Spleen (tissue), 11 donors: Measurements from ENCODE around the gene DGKB. TPM values are rescaled to one million over a fixed set of nuclear protein-coding genes. Genes with fewer than 3 reads are reported as not detected.

Source experiments
- DNase-seq: peaks from one replicate; pipeline ENCODE4 v3.0.0-alpha.2; 2020
- H3K27ac ChIP-seq, 8 donors: fragments of 200-600 bp; sonication (generic) in 7 of 8; 1 replicate in 4 of 8; 2 replicates in 4 of 8; pipeline versions ENCODE4 v1.5.0 to v1.8.0; 2016 to 2021; ENCODE audit warnings: inconsistent platforms in 4 of 8, mild to moderate bottlenecking in 4 of 8, moderate library complexity in 1 of 8
- H3K27me3 ChIP-seq, 7 donors: fragments of 200-600 bp; sonication (generic) in 6 of 7; replicated peaks in 1 of 7; 1 replicate in 4 of 7; 2 replicates in 3 of 7; pipeline versions ENCODE4 v1.5.0 to v1.8.0; 2016 to 2021; ENCODE audit warnings: inconsistent platforms in 3 of 7, mild to moderate bottlenecking in 1 of 7
- H3K36me3 ChIP-seq, 6 donors: fragments of 200-600 bp; sonication (generic) in 5 of 6; 1 replicate in 4 of 6; 2 replicates in 2 of 6; pipeline versions ENCODE4 v1.5.0 to v1.8.0; 2016 to 2021; ENCODE audit warnings: inconsistent platforms in 2 of 6
- H3K4me1 ChIP-seq, 6 donors: fragments of 200-600 bp; sonication (generic) in 5 of 6; 1 replicate in 3 of 6; 2 replicates in 3 of 6; pipeline versions ENCODE4 v1.5.0 to v1.8.0; 2016 to 2021; ENCODE audit warnings: inconsistent platforms in 3 of 6
- H3K4me3 ChIP-seq, 8 donors: fragments of 200-600 bp; sonication (generic) in 7 of 8; 1 replicate in 4 of 8; 2 replicates in 4 of 8; pipeline versions ENCODE4 v1.5.0 to v1.8.0; 2016 to 2021; ENCODE audit warnings: inconsistent platforms in 4 of 8, mild to moderate bottlenecking in 4 of 8, moderate library complexity in 2 of 8
- H3K9me3 ChIP-seq, 8 donors: fragments of 200-600 bp; sonication (generic) in 7 of 8; 1 replicate in 4 of 8; 2 replicates in 4 of 8; pipeline versions ENCODE4 v1.5.0 to v1.8.0; 2016 to 2021; ENCODE audit warnings: inconsistent platforms in 4 of 8
- POLR2A ChIP-seq, 3 donors: fragments of 450-650 bp; IDR thresholded peaks; one replicate each; pipeline ENCODE4 v1.5.1; 2017; ENCODE audit warnings: antibody characterized with exemption in 3 of 3, mild to moderate bottlenecking in 1 of 3
- POLR2AphosphoS5 ChIP-seq, 3 donors: sonication (generic); formaldehyde crosslinking; IDR thresholded peaks; one replicate each; pipeline ENCODE4 v1.5.1; 2017; ENCODE audit warnings: antibody characterized with exemption in 3 of 3
- WGBS, 5 donors: extraction: QIAGEN DNeasy Blood & Tissue Kit in 3 of 5; methylation state at CpG; one replicate each; pipeline versions ENCODE4 v1.1.5 to v1.1.7; 2013 to 2018; 5-methylcytosine and 5-hydroxymethylcytosine counted together
- intact Hi-C: fragments of 100-400 bp; cut with DNase I; formaldehyde crosslinking; loops from one replicate; pipeline ENCODE4 v1.15.0; 2023; ENCODE audit warnings: low total_unique reads
- polyA plus RNA-seq, 3 donors: library from polyadenylated mRNA; stranded (reverse); fragments of 200-250 nt; gene quantifications; one replicate each; pipeline ENCODE4 v1.2.1, GENCODE V29; 2013
- total RNA-seq, 7 donors: library from RNA; depleted of rRNA in 3 of 7; stranded (reverse); fragments of >200 nt in 3 of 7; fragmentation: NEBNext Ultra II Directional in 4 of 7; extraction: Animal tissue kit (Norgen Biotek cat#: 25700) in 4 of 7; gene quantifications; one replicate each; pipeline versions ENCODE4 v1.1.0 to v1.2.1, GENCODE V29; 2016 to 2021
- TF ChIP-seq, protein P1 (sequence below), 11 experiments: fragments of 200-600 bp in 7 of 11; fragments of 450-650 bp in 4 of 11; sonication (generic) in 4 of 11; IDR thresholded peaks in 8 of 11; conservative IDR thresholded peaks in 3 of 11; 1 replicate in 7 of 11; 2 replicates in 4 of 11; pipeline versions ENCODE4 v1.4.0 to v1.8.0; 2016 to 2021; ENCODE audit warnings: antibody characterized with exemption in 11 of 11, inconsistent platforms in 4 of 11, mild to moderate bottlenecking in 1 of 11
- donor health status: healthy with polysubstance abuse.
- donor health status: DM: no; HTN: no; CAD: no; lungs with moderate emphysema.
- donor health status: DM: no; HTN: no; CAD: no.
- donor health status: Bipolar disorder and iron deficiency.
- donor health status: healthy.
- donor health status: DM: no; HTN: no; CAD: no.
- donor health status: DM: yes; HTN: yes; CAD: no.

Gene DGKB
- total and polyA plus RNA-seq, 10 donors = 0.02 to 0.26 (median 0.03) TPM; not detected in 6

DNA sequence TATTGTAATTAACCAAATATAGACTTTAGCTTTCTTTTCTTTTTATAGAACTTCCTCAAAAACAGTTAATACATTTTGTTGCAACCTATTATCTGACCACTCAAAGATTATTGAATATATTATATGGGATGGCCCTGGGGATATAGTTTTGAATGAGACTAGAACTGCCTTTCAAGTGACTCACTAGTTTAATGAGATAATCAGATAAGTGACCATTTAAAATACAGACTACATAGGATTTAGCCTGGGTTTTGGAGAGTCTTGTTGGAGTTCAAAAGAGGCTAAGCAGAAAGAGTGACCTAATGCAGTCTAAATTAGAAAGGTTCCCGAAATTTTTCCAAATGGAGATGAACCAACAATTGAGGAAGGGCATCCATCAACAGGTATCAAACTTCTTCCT is 607.9 kb downstream of the DGKB start:
- intact Hi-C loops = no loop called here

DNA sequence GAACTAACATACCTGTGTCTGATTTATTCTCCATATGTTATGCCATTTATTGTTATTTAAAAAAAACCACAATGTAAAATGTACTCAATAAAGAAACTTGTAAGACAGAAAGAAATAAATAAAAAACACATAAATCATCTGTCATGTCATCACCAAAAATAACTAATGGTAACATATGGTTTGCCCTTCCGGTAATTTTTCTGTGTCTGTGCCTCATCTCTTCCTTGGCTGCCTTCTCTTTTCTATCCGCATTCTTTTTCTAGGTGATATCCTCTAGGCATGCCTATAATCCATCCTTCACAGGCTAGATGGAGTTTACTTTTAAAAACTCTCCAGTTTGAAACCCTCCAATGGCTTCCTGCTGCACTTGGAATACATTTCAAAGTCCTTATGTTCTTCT is 609.1 kb downstream of the DGKB start:
- no peak for TF ChIP-seq POLR2AphosphoS5 (IDR thresholded peaks at IDR 0.05)
- TF ChIP-seq, protein P1, sequence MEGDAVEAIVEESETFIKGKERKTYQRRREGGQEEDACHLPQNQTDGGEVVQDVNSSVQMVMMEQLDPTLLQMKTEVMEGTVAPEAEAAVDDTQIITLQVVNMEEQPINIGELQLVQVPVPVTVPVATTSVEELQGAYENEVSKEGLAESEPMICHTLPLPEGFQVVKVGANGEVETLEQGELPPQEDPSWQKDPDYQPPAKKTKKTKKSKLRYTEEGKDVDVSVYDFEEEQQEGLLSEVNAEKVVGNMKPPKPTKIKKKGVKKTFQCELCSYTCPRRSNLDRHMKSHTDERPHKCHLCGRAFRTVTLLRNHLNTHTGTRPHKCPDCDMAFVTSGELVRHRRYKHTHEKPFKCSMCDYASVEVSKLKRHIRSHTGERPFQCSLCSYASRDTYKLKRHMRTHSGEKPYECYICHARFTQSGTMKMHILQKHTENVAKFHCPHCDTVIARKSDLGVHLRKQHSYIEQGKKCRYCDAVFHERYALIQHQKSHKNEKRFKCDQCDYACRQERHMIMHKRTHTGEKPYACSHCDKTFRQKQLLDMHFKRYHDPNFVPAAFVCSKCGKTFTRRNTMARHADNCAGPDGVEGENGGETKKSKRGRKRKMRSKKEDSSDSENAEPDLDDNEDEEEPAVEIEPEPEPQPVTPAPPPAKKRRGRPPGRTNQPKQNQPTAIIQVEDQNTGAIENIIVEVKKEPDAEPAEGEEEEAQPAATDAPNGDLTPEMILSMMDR (IDR thresholded peaks at IDR 0.05 in 8 of 11, conservative IDR thresholded peaks at IDR 0.05 in 3 of 11) = no peak
- TF ChIP-seq POLR2A (IDR thresholded peaks at IDR 0.05) = no peak
- WGBS, 5 donors = 67 to 89% (median 80%) methylated on average over 2 of the region's 2 CpGs
- Histone ChIP-seq H3K36me3 (no peaks in the 10 kb centered on the region), H3K4me1 (no peaks in the 10 kb centered on the region), H3K9me3 (peaks cover 0 to 6% (median 0%) of the 10 kb centered on the region in 8 donors), H3K4me3 (no peak overlapping the region), H3K27ac (no peak overlapping the region), H3K27me3 (no peaks in the 10 kb centered on the region)
- DNase-seq = no peak
- intact Hi-C loops = no loop called here

More for the DNA sequence above, 607.9 kb downstream of the DGKB start:
- H3K27me3 ChIP-seq = no peaks in the 10 kb centered on the region
- WGBS, 5 donors = 61 to 84% (median 64%) methylated on average over 1 of the region's 1 CpG
- no peak overlapping the region for H3K4me3 ChIP-seq
- TF ChIP-seq POLR2AphosphoS5 (IDR thresholded peaks at IDR 0.05) (no peak), POLR2A (IDR thresholded peaks at IDR 0.05) (no peak)
- TF ChIP-seq, protein P1 (IDR thresholded peaks at IDR 0.05 in 8 of 11, conservative IDR thresholded peaks at IDR 0.05 in 3 of 11) = no peak
- no peak overlapping the region for H3K27ac ChIP-seq
- no peaks in the 10 kb centered on the region for H3K36me3 ChIP-seq
- H3K9me3 ChIP-seq = peaks cover 0 to 6% (median 0%) of the 10 kb centered on the region in 8 donors
- no peaks in the 10 kb centered on the region for H3K4me1 ChIP-seq
- no peak for DNase-seq

DNA sequence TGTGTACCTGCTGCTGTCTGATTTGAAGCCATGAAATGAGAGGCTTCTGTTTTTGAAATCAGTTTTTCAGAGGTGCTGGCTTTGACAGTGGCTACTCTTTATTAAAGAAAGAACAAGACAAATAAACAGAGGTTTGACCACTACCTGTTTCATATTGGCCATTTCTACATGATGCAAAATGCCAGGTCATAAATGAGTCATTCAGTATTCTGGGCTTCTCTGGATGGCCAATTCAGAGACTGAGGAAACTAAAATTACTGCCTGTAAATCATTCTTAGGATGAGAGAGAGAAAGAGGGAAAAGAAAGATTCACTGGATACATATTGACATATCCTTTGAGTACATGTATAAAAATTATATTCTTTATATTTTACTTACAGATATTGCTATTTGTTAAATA is 609.8 kb downstream of the DGKB start:
- TF ChIP-seq POLR2AphosphoS5 (IDR thresholded peaks at IDR 0.05) = no peak
- no peak for TF ChIP-seq POLR2A (IDR thresholded peaks at IDR 0.05)
- TF ChIP-seq, protein P1 (IDR thresholded peaks at IDR 0.05 in 8 of 11, conservative IDR thresholded peaks at IDR 0.05 in 3 of 11) = no peak
- H3K27ac ChIP-seq = no peak overlapping the region
- no peaks in the 10 kb centered on the region for H3K4me1 ChIP-seq
- no peaks in the 10 kb centered on the region for H3K27me3 ChIP-seq
- no peaks in the 10 kb centered on the region for H3K36me3 ChIP-seq
- H3K9me3 ChIP-seq = peaks cover 0 to 6% (median 0%) of the 10 kb centered on the region in 8 donors
- intact Hi-C loops = no loop called here
- no peak overlapping the region for H3K4me3 ChIP-seq
- no peak for DNase-seq

DNA sequence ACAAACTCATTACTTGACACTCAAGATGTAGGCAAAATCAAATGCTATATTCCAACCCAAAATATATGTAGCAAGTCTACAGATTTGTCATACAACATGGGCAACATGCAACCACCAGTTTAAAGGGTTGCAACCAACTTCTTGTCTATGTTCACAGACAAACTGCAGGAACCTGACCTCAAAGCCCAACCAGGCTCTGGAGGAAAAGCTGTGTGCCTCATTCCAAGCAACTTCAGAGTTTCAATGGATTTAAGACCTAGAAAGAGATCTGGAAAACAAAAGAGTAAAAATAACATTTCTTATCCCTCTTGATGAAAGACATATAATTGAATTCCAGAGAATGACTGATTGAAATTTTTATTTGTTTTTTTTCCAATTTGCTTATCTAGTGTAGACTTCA is 612.6 kb downstream of the DGKB start:
- DNase-seq = no peak
- H3K4me1 ChIP-seq = no peaks in the 10 kb centered on the region
- no peaks in the 10 kb centered on the region for H3K27me3 ChIP-seq
- TF ChIP-seq POLR2AphosphoS5 (IDR thresholded peaks at IDR 0.05) = no peak
- TF ChIP-seq POLR2A (IDR thresholded peaks at IDR 0.05) = no peak
- TF ChIP-seq, protein P1 (IDR thresholded peaks at IDR 0.05 in 8 of 11, conservative IDR thresholded peaks at IDR 0.05 in 3 of 11) = no peak
- no peaks in the 10 kb centered on the region for H3K9me3 ChIP-seq
- no peak overlapping the region for H3K4me3 ChIP-seq
- H3K36me3 ChIP-seq = no peaks in the 10 kb centered on the region
- intact Hi-C loops = no loop called here
- H3K27ac ChIP-seq = no peak overlapping the region
